IMR-90 (cell line): ENCODE measurements around the gene PRR12. TPM values are rescaled to one million over a fixed set of nuclear protein-coding genes. Genes with fewer than 3 reads are reported as not detected.

Experiments used
- ATAC-seq: fragments of 200-7000 bp; cut with Tn5 transposase; 2 replicates; pipeline ENCODE4 v1.9.1; 2020; ENCODE audit warnings: low read depth, mild to moderate bottlenecking, moderate library complexity
- BruUV-seq: library from RNA; stranded (reverse); fragments of 400-500 nt; replicated peaks from 2 replicates; lab custom pipeline; 2021; lab: Mats Ljungman, UMichigan
- CTCF ChIA-PET: fragments of 300-600 bp; formaldehyde crosslinking; extraction: SDS; loops from one replicate; lab custom pipeline; 2021; ENCODE audit warnings: antibody characterized with exemption; lab: Yijun Ruan, JAX
- POLR2A ChIA-PET: fragments of 300-600 bp; sonication (Branson Sonifier 250); formaldehyde crosslinking; loops from one replicate; lab custom pipeline; 2022; ENCODE audit warnings: antibody characterized with exemption; ENCODE audit not compliant: unreplicated experiment; lab: Charles Lee
- DNase-seq: peaks from one replicate; pipeline ENCODE4 v3.0.0; 2013
- H2AFZ ChIP-seq: replicated peaks from 2 replicates; pipeline ENCODE3; 2013; ENCODE audit warnings: low read length, mild to moderate bottlenecking; ENCODE audit not compliant: poor library complexity
- H2AK5ac ChIP-seq: 2 replicates; pipeline ENCODE4 v1.6.1; 2013; ENCODE audit warnings: low read depth, low read length, inconsistent platforms
- H2AK9ac ChIP-seq: replicated peaks from 2 replicates; pipeline ENCODE3; 2013; ENCODE audit warnings: mild to moderate bottlenecking, low read depth, low read length, moderate library complexity; ENCODE audit not compliant: poor library complexity
- H2BK120ac ChIP-seq: 2 replicates; pipeline ENCODE4 v1.6.1; 2013; ENCODE audit warnings: low read depth, low read length, inconsistent platforms
- H2BK15ac ChIP-seq: 3 replicates; pipeline ENCODE4 v1.6.1; 2013; ENCODE audit warnings: low read depth, low read length, inconsistent platforms
- H2BK20ac ChIP-seq: 2 replicates; pipeline ENCODE4 v1.6.1; 2013; ENCODE audit warnings: low read depth, mild to moderate bottlenecking, inconsistent platforms, low read length, moderate library complexity
- H2BK5ac ChIP-seq: 2 replicates; pipeline ENCODE4 v1.6.1; 2013; ENCODE audit warnings: mild to moderate bottlenecking, low read depth, low read length, inconsistent platforms; ENCODE audit not compliant: poor library complexity, severe bottlenecking
- H3K14ac ChIP-seq: replicated peaks from 2 replicates; pipeline ENCODE4 v1.6.1; 2013; ENCODE audit warnings: low read depth, low read length, inconsistent platforms
- H3K18ac ChIP-seq: 2 replicates; pipeline ENCODE4 v1.6.1; 2013; ENCODE audit warnings: low read depth, low read length, control low read depth
- H3K23ac ChIP-seq: 2 replicates; pipeline ENCODE4 v1.6.1; 2013; ENCODE audit warnings: low read depth, low read length, inconsistent platforms
- H3K27ac ChIP-seq: 2 replicates; pipeline ENCODE4 v1.5.1; 2013; ENCODE audit warnings: mild to moderate bottlenecking, control low read depth, low read length; ENCODE audit not compliant: insufficient read depth
- H3K27me3 ChIP-seq: 2 replicates; pipeline ENCODE4 v1.6.1; 2013; ENCODE audit warnings: low read length; ENCODE audit not compliant: control insufficient read depth, insufficient read depth
- H3K36me3 ChIP-seq: 2 replicates; pipeline ENCODE4 v1.6.1; 2013; ENCODE audit warnings: low read length, mixed read lengths; ENCODE audit not compliant: control insufficient read depth, insufficient read depth
- H3K4ac ChIP-seq: 2 replicates; pipeline ENCODE4 v1.6.1; 2013; ENCODE audit warnings: low read depth, low read length, inconsistent platforms
- H3K4me1 ChIP-seq: 2 replicates; pipeline ENCODE4 v1.6.1; 2013; ENCODE audit warnings: low read length, mixed read lengths; ENCODE audit not compliant: control insufficient read depth, insufficient read depth
- H3K4me2 ChIP-seq: 2 replicates; pipeline ENCODE4 v1.6.1; 2013; ENCODE audit warnings: low read depth, mild to moderate bottlenecking, control low read depth, low read length, moderate library complexity
- H3K4me3 ChIP-seq: 2 replicates; pipeline ENCODE4 v1.5.1; 2013; ENCODE audit warnings: low read depth, mild to moderate bottlenecking, control low read depth, low read length, moderate library complexity; ENCODE audit not compliant: insufficient read depth
- H3K56ac ChIP-seq: 2 replicates; pipeline ENCODE4 v1.6.1; 2013; ENCODE audit warnings: low read length, inconsistent platforms; ENCODE audit not compliant: insufficient read depth; ENCODE audit errors: extremely low read depth
- H3K79me1 ChIP-seq, 2 experiments: 2 replicates each; pipeline ENCODE4 v1.6.1; 2013; ENCODE audit warnings: low read length in 2 of 2, inconsistent platforms in 1 of 2, low read depth in 1 of 2
- H3K9ac ChIP-seq: 2 replicates; pipeline ENCODE4 v1.6.1; 2013; ENCODE audit warnings: low read depth, low read length, control low read depth
- H3K9me1 ChIP-seq: 2 replicates; pipeline ENCODE4 v1.6.1; 2013; ENCODE audit warnings: low read length, inconsistent platforms; ENCODE audit not compliant: insufficient read depth
- H3K9me3 ChIP-seq: 2 replicates; pipeline ENCODE4 v1.6.1; 2013; ENCODE audit warnings: low read length; ENCODE audit not compliant: control insufficient read depth, insufficient read depth
- H4K20me1 ChIP-seq: 2 replicates; pipeline ENCODE4 v1.6.1; 2013; ENCODE audit warnings: low read length, inconsistent platforms; ENCODE audit not compliant: insufficient read depth
- H4K5ac ChIP-seq: 2 replicates; pipeline ENCODE4 v1.6.1; 2013; ENCODE audit warnings: mild to moderate bottlenecking, low read depth, low read length, control low read depth
- H4K8ac ChIP-seq, 2 experiments: 2 replicates each; pipeline ENCODE4 v1.6.1; 2013; ENCODE audit warnings: low read depth in 2 of 2, low read length in 2 of 2, control low read depth in 1 of 2, inconsistent platforms in 1 of 2
- H4K91ac ChIP-seq: 2 replicates; pipeline ENCODE4 v1.6.1; 2013; ENCODE audit warnings: low read depth, low read length, inconsistent platforms; ENCODE audit not compliant: insufficient read depth
- BHLHE40 ChIP-seq: fragments of 150-350 bp; IDR thresholded peaks from 2 replicates; pipeline ENCODE4 v1.6.1; 2016; ENCODE audit warnings: mild to moderate bottlenecking, low read depth, low read length
- CEBPB ChIP-seq: IDR thresholded peaks from 2 replicates; pipeline ENCODE4 v1.6.1; 2012; ENCODE audit warnings: low read depth, low read length, improper control_type of control experiment
- CHD1 ChIP-seq: IDR thresholded peaks from 2 replicates; pipeline ENCODE4 v1.6.1; 2012; ENCODE audit warnings: low read depth, low read length, improper control_type of control experiment
- CTCF ChIP-seq: conservative IDR thresholded peaks from 2 replicates; pipeline ENCODE4 v1.5.1; 2012; ENCODE audit warnings: mild to moderate bottlenecking, low read depth, low read length, improper control_type of control experiment
- FOS ChIP-seq: fragments of 150-350 bp; IDR thresholded peaks from 2 replicates; pipeline ENCODE4 v1.6.1; 2016; ENCODE audit warnings: low read depth, low read length
- MAFK ChIP-seq: IDR thresholded peaks from 2 replicates; pipeline ENCODE4 v1.6.1; 2012; ENCODE audit warnings: low read depth, low read length, improper control_type of control experiment
- MAZ ChIP-seq: IDR thresholded peaks from 2 replicates; pipeline ENCODE4 v1.6.1; 2012; ENCODE audit warnings: low read depth, mild to moderate bottlenecking, low read length, improper control_type of control experiment, moderate library complexity, borderline replicate concordance
- MXI1 ChIP-seq: IDR thresholded peaks from 2 replicates; pipeline ENCODE4 v1.6.1; 2012; ENCODE audit warnings: low read depth, mild to moderate bottlenecking, low read length, moderate library complexity, borderline replicate concordance
- NFE2L2 ChIP-seq: fragments of 150-350 bp; IDR thresholded peaks from 2 replicates; pipeline ENCODE4 v1.6.1; 2016; ENCODE audit warnings: low read depth, mild to moderate bottlenecking, low read length
- POLR2A ChIP-seq: IDR thresholded peaks from 2 replicates; pipeline ENCODE4 v1.6.1; 2012; ENCODE audit warnings: mild to moderate bottlenecking, low read depth, low read length
- RAD21 ChIP-seq: IDR thresholded peaks from 2 replicates; pipeline ENCODE4 v1.6.1; 2012; ENCODE audit warnings: low read length, improper control_type of control experiment
- RCOR1 ChIP-seq: IDR thresholded peaks from 2 replicates; pipeline ENCODE4 v1.6.1; 2012; ENCODE audit warnings: mild to moderate bottlenecking, low read length, improper control_type of control experiment; ENCODE audit not compliant: insufficient replicate concordance
- RFX5 ChIP-seq: IDR thresholded peaks from 2 replicates; pipeline ENCODE4 v1.8.0; 2012; ENCODE audit warnings: low read depth, mild to moderate bottlenecking, low read length, moderate library complexity
- SMC3 ChIP-seq: fragments of 150-350 bp; IDR thresholded peaks from 2 replicates; pipeline ENCODE4 v1.6.1; 2016; ENCODE audit warnings: low read depth, mild to moderate bottlenecking, antibody characterized with exemption, low read length, moderate library complexity
- USF2 ChIP-seq: fragments of 150-350 bp; IDR thresholded peaks from 2 replicates; pipeline ENCODE4 v1.6.1; 2017; ENCODE audit warnings: mild to moderate bottlenecking, antibody characterized with exemption, low read length, low read depth
- WGBS, 2 experiments: methylation state at CpG; one replicate each; pipeline versions ENCODE4 v1.1.5 to v1.1.7; 2013; ENCODE audit warnings: missing lambda C conversion rate in 2 of 2; ENCODE audit not compliant: insufficient read length in 1 of 2; ENCODE audit errors: extremely low coverage in 2 of 2; 5-methylcytosine and 5-hydroxymethylcytosine counted together
- dilution Hi-C: fragments of 300-500 bp; cut with HindIII; formaldehyde crosslinking; loops from one replicate; pipeline ENCODE4 v1.14.3; 2018; ENCODE audit warnings: low sequenced_read_pairs; ENCODE audit not compliant: unreplicated experiment
- in situ Hi-C: fragments of 300-500 bp; cut with MboI; formaldehyde crosslinking; loops from 3 replicates; pipeline ENCODE4 v1.14.3; 2019; ENCODE audit warnings: low sequenced_read_pairs, inconsistent platforms, mixed read lengths
- intact Hi-C: fragments of 100-400 bp; cut with micrococcal nuclease; formaldehyde crosslinking; loops from 2 replicates; pipeline ENCODE4 v1.10.0; 2022
- polyA plus RNA-seq, 3 experiments: library from polyadenylated mRNA; depleted of rRNA; stranded (reverse); fragments of >200 nt; gene quantifications; 2 replicates each; pipeline ENCODE4 v1.2.3, GENCODE V29; 2012; ENCODE audit warnings: low replicate concordance in 1 of 3
- total RNA-seq: library from RNA; depleted of rRNA; stranded (reverse); fragments of >200 nt; gene quantifications from 2 replicates; pipeline ENCODE4 v1.2.3, GENCODE V29; 2012
- TF ChIP-seq, protein P1 (sequence below): fragments of 150-350 bp; IDR thresholded peaks from 2 replicates; pipeline ENCODE4 v1.6.1; 2016; ENCODE audit warnings: low read depth, mild to moderate bottlenecking, low read length, moderate library complexity, borderline replicate concordance

Gene PRR12
- total and polyA plus RNA-seq, 2 of the 4 experiments (the other 2 are of a cell fraction): 0.36 to 4.1 TPM

DNA sequence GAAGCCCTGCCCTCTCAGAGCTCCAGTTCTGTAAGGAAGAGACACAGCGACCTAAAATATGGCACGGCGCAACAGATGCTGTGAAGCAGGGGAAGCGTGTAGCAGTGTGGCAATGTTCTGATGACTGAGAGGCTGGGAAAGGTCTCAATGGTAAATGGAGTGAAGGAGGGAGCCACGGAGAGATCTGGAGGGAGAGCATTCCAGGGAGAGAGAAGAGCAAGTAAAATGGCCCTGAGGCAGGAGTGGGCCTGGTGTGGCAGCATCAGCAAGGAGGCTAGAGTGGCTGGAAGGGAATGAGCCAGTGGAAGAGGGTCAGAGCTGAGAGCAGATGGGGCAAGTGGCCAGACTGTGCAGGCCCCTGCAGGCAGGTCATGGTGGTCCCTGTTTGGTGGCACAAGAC is 46.8 kb upstream of the PRR12 start:
- Histone ChIP-seq H3K23ac (no peak overlapping the region), H4K20me1 (no peaks in the 10 kb centered on the region), H3K9me1 (no peaks in the 10 kb centered on the region), H4K91ac (no peak overlapping the region), H2BK5ac (no peak overlapping the region), H3K14ac (no peak overlapping the region), H3K18ac (no peak overlapping the region), H3K4me1 (no peaks in the 10 kb centered on the region; the same call in 1 of the 2 replicates), H3K36me3 (peaks cover 5% of the 10 kb centered on the region), H3K27me3 (no peaks in the 10 kb centered on the region), H2BK120ac (no peak overlapping the region), H3K9ac (no peak overlapping the region), H3K4ac (no peak overlapping the region), H3K4me2 (no peak overlapping the region), H2AK9ac (no peak overlapping the region), H3K4me3 (no peak overlapping the region), H4K5ac (no peak overlapping the region), H3K56ac (no peak overlapping the region), H3K9me3 (no peaks in the 10 kb centered on the region), H2AFZ (no peak overlapping the region), H3K79me1 (no peaks in the 10 kb centered on the region), H3K27ac (no peak overlapping the region), H2BK20ac (no peak overlapping the region), H2BK15ac (no peak overlapping the region), H4K8ac (no peak overlapping the region), H2AK5ac (no peak overlapping the region)
- POLR2A ChIA-PET: no interaction called here
- WGBS, 2 experiments: 89% methylated on average over 5 of the region's 5 CpGs; no CpG with 5 or more reads in 1 of the 2 experiments
- no peak for DNase-seq
- BruUV-seq: no TSS peak
- in situ Hi-C loops: no loop called here
- dilution Hi-C loops: no loop called here
- CTCF ChIA-PET: no interaction called here
- no peak for TF ChIP-seq BHLHE40
- TF ChIP-seq, protein P1, sequence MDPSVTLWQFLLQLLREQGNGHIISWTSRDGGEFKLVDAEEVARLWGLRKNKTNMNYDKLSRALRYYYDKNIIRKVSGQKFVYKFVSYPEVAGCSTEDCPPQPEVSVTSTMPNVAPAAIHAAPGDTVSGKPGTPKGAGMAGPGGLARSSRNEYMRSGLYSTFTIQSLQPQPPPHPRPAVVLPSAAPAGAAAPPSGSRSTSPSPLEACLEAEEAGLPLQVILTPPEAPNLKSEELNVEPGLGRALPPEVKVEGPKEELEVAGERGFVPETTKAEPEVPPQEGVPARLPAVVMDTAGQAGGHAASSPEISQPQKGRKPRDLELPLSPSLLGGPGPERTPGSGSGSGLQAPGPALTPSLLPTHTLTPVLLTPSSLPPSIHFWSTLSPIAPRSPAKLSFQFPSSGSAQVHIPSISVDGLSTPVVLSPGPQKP: no peak
- TF ChIP-seq CHD1: no peak
- TF ChIP-seq CTCF: no peak
- no peak for TF ChIP-seq NFE2L2
- TF ChIP-seq USF2: no peak
- TF ChIP-seq MXI1: no peak
- TF ChIP-seq MAFK: no peak
- no peak for TF ChIP-seq FOS
- TF ChIP-seq POLR2A: no peak
- no peak for TF ChIP-seq RFX5
- TF ChIP-seq CEBPB: no peak
- TF ChIP-seq SMC3: no peak
- no peak for TF ChIP-seq RCOR1
- TF ChIP-seq RAD21: no peak
- TF ChIP-seq MAZ: no peak
- intact Hi-C loops: no loop called here
- ATAC-seq: no peak
